ENCODE data around the gene MIF.
"Not testable (repeated sequence)": the region's sequence is repeated elsewhere in the genome, so short reads cannot be mapped to it uniquely, and the experiment has no call there.

MIF gene

GRCh38 chr22:23939017-23939357 is 44.8 kb downstream of the MIF start:
- DNase-seq (ENCODE audit: low read depth in 3 of 3): no peak

- not testable (repeated sequence) for DNase-seq (ENCODE audit: low read depth in 3 of 3)
Measured at GRCh38 chr22:23940166-23940565, 46.0 kb downstream of the MIF start.

Data from stimulated activated CD4-positive, alpha-beta T cell treated with anti-CD3 and anti-CD28 coated beads, TNF-alpha, amount 100 ng/mL, for 4 hours (primary cell).